OCI-LY1 (cell line): ENCODE results near the gene GNAS-AS1.

ENCODE experiments used
- CTCF ChIP-seq: fragments of 200-600 bp; sonication (generic), shearing (Covaris generic); IDR thresholded peaks from 2 replicates; pipeline ENCODE4 v1.5.1; 2017; ENCODE audit warnings: mild to moderate bottlenecking, antibody characterized with exemption, low read length, moderate library complexity, mixed read lengths
- EZH2 ChIP-seq: fragments of 200-600 bp; sonication (generic), shearing (Covaris generic); IDR thresholded peaks from 2 replicates; pipeline ENCODE4 v1.8.0; 2017; ENCODE audit warnings: borderline replicate concordance, mixed run types, mild to moderate bottlenecking, antibody characterized with exemption, low read length, moderate library complexity, mixed read lengths

DNA sequence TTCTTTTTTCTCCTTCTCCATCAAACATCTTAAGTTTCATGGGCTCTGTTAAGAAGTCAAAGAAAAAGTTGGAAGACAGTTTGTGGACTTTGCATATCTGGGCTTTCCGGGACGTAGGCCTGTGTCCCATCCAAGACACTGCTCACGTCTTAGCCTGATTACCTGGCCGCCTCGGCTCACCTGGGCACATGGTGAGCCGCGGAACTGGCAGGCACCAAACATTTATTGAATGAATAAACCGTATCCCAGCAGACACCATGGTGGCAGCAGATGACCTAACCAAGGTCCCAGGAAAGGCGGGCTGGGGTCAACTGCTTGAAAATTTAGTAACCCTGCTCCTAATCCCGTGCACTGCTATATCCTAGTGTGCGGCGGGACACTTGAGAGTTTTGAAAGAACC lies 37.4 kb upstream of the GNAS-AS1 start:
- TF ChIP-seq CTCF (no peak), EZH2 (no peak)
